ENCODE data around the gene SLC22A6.

The SLC22A6 gene

DNA sequence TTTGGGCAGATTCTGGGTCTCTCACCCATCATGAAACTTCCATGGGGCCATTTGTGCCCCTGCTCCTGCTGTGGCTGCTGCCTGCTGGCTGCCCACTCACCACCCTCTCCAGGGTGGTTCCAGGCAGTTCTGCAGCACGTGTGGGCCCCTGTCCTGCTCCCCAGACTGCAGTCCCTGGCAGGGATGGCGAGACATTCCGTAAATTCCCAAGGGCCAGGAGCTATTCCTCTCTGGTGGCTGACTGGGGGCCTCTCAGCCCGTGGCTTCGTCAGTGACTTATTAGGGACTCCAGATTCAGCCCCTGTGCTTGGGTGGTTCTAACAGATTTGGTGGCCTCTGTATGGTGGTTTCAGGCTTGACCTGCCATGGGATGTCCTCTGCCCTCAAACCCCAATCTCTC is 34.7 kb upstream of the SLC22A6 start:
- TF ChIP-seq EZH2 (optimal IDR thresholded peaks at IDR 0.05; ENCODE audit: low read depth, low read length) = no peak
- TF ChIP-seq EZH2phosphoT487 (IDR thresholded peaks at IDR 0.05; ENCODE audit: low read length) = no peak
- TF ChIP-seq, protein P1, sequence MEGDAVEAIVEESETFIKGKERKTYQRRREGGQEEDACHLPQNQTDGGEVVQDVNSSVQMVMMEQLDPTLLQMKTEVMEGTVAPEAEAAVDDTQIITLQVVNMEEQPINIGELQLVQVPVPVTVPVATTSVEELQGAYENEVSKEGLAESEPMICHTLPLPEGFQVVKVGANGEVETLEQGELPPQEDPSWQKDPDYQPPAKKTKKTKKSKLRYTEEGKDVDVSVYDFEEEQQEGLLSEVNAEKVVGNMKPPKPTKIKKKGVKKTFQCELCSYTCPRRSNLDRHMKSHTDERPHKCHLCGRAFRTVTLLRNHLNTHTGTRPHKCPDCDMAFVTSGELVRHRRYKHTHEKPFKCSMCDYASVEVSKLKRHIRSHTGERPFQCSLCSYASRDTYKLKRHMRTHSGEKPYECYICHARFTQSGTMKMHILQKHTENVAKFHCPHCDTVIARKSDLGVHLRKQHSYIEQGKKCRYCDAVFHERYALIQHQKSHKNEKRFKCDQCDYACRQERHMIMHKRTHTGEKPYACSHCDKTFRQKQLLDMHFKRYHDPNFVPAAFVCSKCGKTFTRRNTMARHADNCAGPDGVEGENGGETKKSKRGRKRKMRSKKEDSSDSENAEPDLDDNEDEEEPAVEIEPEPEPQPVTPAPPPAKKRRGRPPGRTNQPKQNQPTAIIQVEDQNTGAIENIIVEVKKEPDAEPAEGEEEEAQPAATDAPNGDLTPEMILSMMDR (IDR thresholded peaks at IDR 0.05; ENCODE audit: low read length) = no peak
- no peak for DNase-seq
- Histone ChIP-seq H3K9ac (ENCODE audit: low read length) (no peak overlapping the region), H2AFZ (ENCODE audit: low read length) (no peak overlapping the region), H3K4me3 (ENCODE audit: low read length) (no peak overlapping the region), H3K27ac (ENCODE audit: low read length) (no peak overlapping the region), H3K9me2 (replicated peaks; ENCODE audit: insufficient read depth, low read length) (no peaks in the 10 kb centered on the region), H3K79me2 (ENCODE audit: low read length) (no peaks in the 10 kb centered on the region), H3K4me2 (ENCODE audit: low read depth, low read length) (no peak overlapping the region), H3K36me3 (replicated peaks; ENCODE audit: insufficient read depth, low read length) (no peaks in the 10 kb centered on the region), H4K20me1 (ENCODE audit: insufficient read depth, low read length) (no peaks in the 10 kb centered on the region), H3K9me3 (replicated peaks; ENCODE audit: insufficient read depth, low read length) (no peaks in the 10 kb centered on the region), H3K4me1 (ENCODE audit: low read length) (no peaks in the 10 kb centered on the region), H3K27me3 (replicated peaks; ENCODE audit: insufficient read depth, low read length) (peaks cover 24% of the 10 kb centered on the region), H3F3A (ENCODE audit: insufficient read depth, low read length) (no peaks in the 10 kb centered on the region)

GRCh38 chr11:63017306-63017974 is 32.7 kb upstream of the SLC22A6 start:
- H4K20me1 ChIP-seq (ENCODE audit: insufficient read depth, low read length) = no peaks in the 10 kb centered on the region
- no peak overlapping the region for H3K9ac ChIP-seq (ENCODE audit: low read length)
- H3F3A ChIP-seq (ENCODE audit: insufficient read depth, low read length) = no peaks in the 10 kb centered on the region
- H3K79me2 ChIP-seq (ENCODE audit: low read length) = no peaks in the 10 kb centered on the region
- H2AFZ ChIP-seq (ENCODE audit: low read length) = no peak overlapping the region
- H3K4me1 ChIP-seq (ENCODE audit: low read length) = no peaks in the 10 kb centered on the region
- no peaks in the 10 kb centered on the region for H3K36me3 ChIP-seq (replicated peaks; ENCODE audit: insufficient read depth, low read length)
- H3K9me3 ChIP-seq (replicated peaks; ENCODE audit: insufficient read depth, low read length) = no peaks in the 10 kb centered on the region
- no peak overlapping the region for H3K4me3 ChIP-seq (ENCODE audit: low read length)
- no peak for DNase-seq
- H3K27ac ChIP-seq (ENCODE audit: low read length) = no peak overlapping the region
- H3K9me2 ChIP-seq (replicated peaks; ENCODE audit: insufficient read depth, low read length) = no peaks in the 10 kb centered on the region
- no peak overlapping the region for H3K4me2 ChIP-seq (ENCODE audit: low read depth, low read length)
- TF ChIP-seq, protein P1 (IDR thresholded peaks at IDR 0.05; ENCODE audit: low read length) = no peak
- TF ChIP-seq EZH2 (optimal IDR thresholded peaks at IDR 0.05; ENCODE audit: low read depth, low read length) (no peak), EZH2phosphoT487 (IDR thresholded peaks at IDR 0.05; ENCODE audit: low read length) (no peak)
- peaks cover 31% of the 10 kb centered on the region for H3K27me3 ChIP-seq (replicated peaks; ENCODE audit: insufficient read depth, low read length)

DNA sequence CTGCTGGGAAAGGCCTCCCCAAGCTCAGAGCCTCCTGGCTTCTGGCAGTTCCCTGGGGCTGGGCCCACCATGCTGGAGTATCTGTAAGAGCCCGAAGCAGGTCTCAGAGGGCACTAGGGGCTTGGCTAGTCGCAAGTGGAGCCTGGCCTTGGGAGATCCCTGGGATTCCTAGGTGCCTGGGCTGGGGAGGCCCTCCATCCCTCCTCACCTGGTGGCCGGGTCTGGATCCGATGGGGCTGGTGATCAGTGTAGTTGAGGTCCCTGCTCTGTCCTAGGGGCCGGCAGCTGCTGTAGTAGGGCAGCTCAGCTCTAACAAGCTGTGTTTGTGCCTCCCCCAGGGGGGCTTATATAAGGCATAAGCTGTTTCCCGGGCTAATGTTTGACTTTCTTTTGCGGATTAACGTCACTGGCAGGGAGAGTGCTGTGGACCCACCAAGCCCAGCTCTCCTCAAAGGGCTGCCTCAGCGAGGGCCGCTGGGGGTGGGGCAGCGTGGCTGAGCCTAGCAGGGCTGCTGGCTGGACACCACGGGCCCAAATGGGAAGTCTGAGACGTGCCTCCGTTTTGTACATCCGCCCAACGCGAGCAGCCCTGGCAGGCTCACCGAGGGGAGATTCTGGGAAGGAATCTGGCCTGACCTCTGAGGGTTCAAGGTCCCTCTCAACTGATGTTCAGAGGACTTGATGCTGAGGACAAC is 30.9 kb upstream of the SLC22A6 start, which contains the start of gene SLC22A8:
TSS of gene SLC22A8 (minus strand) at position 321 of the 695 bp plus-strand sequence. CDS start 883 bp downstream, outside the sequence.
- Histone ChIP-seq H3K36me3 (replicated peaks; ENCODE audit: insufficient read depth, low read length) (no peaks in the 10 kb centered on the region), H3K9ac (ENCODE audit: low read length) (no peak within 1 kb of the TSS), H3K27ac (ENCODE audit: low read length) (no peak within 1 kb of the TSS), H3K4me2 (ENCODE audit: low read depth, low read length) (no peak within 1 kb of the TSS), H3K27me3 (replicated peaks; ENCODE audit: insufficient read depth, low read length) (peaks cover 36% of the 10 kb centered on the region), H3K4me1 (ENCODE audit: low read length) (no peaks in the 10 kb centered on the region), H3F3A (ENCODE audit: insufficient read depth, low read length) (no peaks in the 10 kb centered on the region), H4K20me1 (ENCODE audit: insufficient read depth, low read length) (no peaks in the 10 kb centered on the region), H3K9me2 (replicated peaks; ENCODE audit: insufficient read depth, low read length) (no peaks in the 10 kb centered on the region), H3K4me3 (ENCODE audit: low read length) (no peak within 1 kb of the TSS), H3K9me3 (replicated peaks; ENCODE audit: insufficient read depth, low read length) (no peaks in the 10 kb centered on the region), H3K79me2 (ENCODE audit: low read length) (no peaks in the 10 kb centered on the region), H2AFZ (ENCODE audit: low read length) (no peak within 1 kb of the TSS)
- TF ChIP-seq, protein P1 (IDR thresholded peaks at IDR 0.05; ENCODE audit: low read length) = no peak
- no peak for TF ChIP-seq EZH2 (optimal IDR thresholded peaks at IDR 0.05; ENCODE audit: low read depth, low read length)
- TF ChIP-seq EZH2phosphoT487 (IDR thresholded peaks at IDR 0.05; ENCODE audit: low read length) = no peak
- no peak for DNase-seq

Data from MM.1S (cell line).